ENCODE measurements around the gene FAM237B. TPM values are rescaled to one million over a fixed set of nuclear protein-coding genes. Genes with fewer than 3 reads are reported as not detected.

FAM237B gene
- total RNA-seq, 1 donor from 2014 or later = not detected

GRCh38 chr7:90298145-90299038 lies 22.7 kb downstream of the FAM237B start:
- intact Hi-C loops (cut with micrococcal nuclease) = no loop called here
- no peak overlapping the region for H3K27ac ChIP-seq (replicated peaks)
- DNase-seq = no peak

DNA sequence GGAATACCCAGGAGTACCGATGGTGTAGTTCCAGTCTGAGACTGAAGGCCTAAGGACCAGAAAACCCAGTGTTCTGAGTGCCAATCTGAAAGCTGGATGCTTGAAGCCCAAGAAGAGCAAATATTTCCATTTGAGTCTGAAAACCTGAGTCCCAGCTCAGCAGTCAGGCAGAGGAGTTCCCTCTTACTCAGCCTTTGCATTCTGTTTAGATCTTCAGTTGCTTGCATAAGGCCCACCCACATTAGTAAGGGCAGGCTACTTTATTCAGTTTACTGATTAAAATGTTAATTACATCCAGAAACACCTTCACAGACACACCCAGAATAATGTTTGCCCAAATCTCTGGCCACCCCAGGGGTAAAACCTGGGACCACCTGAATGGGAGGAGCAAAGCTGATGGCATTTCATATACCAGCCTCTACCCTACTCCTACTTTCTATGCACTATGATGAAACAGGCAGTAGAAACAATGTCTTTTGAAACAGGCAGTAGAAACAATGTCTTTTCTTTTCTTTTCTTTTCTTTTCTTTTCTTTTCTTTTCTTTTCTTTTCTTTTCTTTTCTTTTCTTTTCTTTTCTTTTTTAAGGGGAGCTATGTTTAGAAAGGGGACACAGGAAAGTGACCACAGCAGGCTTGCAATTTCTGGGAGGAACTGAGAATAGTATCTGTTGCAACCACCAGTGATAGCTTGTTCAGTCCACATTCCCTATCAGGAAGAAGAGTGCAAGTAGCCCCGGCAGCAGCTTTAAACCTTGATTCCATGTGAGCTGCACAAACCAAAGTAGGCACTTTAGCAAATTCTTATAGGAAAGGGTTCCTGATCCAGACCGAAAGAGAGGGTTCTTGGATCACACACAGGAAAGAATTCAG lies 30.6 kb downstream of the FAM237B start:
- TF ChIP-seq CTCF (IDR thresholded peaks at IDR 0.05; ENCODE audit: borderline replicate concordance) = no peak
- Histone ChIP-seq H3K27ac (replicated peaks) (no peak overlapping the region), H3K9me3 (replicated peaks) (no peaks in the 10 kb centered on the region), H3K27me3 (ENCODE audit: low read depth) (no peaks in the 10 kb centered on the region), H3K4me3 (no peak overlapping the region), H3K4me1 (peaks cover 9% of the 10 kb centered on the region), H3K36me3 (peaks cover 13% of the 10 kb centered on the region)
- intact Hi-C loops (cut with micrococcal nuclease) = no loop called here
- no peak for DNase-seq

More at GRCh38 chr7:90298145-90299038, 22.7 kb downstream of the FAM237B start:
- TF ChIP-seq CTCF (IDR thresholded peaks at IDR 0.05; ENCODE audit: borderline replicate concordance) = peak; percentile 57
- no peak overlapping the region for H3K4me3 ChIP-seq
- no peaks in the 10 kb centered on the region for H3K36me3 ChIP-seq
- H3K9me3 ChIP-seq (replicated peaks) = no peaks in the 10 kb centered on the region
- H3K27me3 ChIP-seq (ENCODE audit: low read depth) = no peaks in the 10 kb centered on the region
- peaks cover 7% of the 10 kb centered on the region for H3K4me1 ChIP-seq

- H3K36me3 ChIP-seq = peaks cover 13% of the 10 kb centered on the region
Measured at GRCh38 chr7:90288154-90288553, 33.0 kb downstream of the FAM237B start.

GRCh38 chr7:90276033-90276728 lies 44.9 kb downstream of the FAM237B start:
- H3K4me1 ChIP-seq = no peaks in the 10 kb centered on the region
- intact Hi-C loops (cut with micrococcal nuclease) = no loop called here
- H3K27ac ChIP-seq (replicated peaks) = no peak overlapping the region
- H3K27me3 ChIP-seq (ENCODE audit: low read depth) = no peaks in the 10 kb centered on the region
- no peaks in the 10 kb centered on the region for H3K9me3 ChIP-seq (replicated peaks)
- DNase-seq = no peak
- peaks cover 5% of the 10 kb centered on the region for H3K36me3 ChIP-seq
- H3K4me3 ChIP-seq = no peak overlapping the region
- no peak for TF ChIP-seq CTCF (IDR thresholded peaks at IDR 0.05; ENCODE audit: borderline replicate concordance)

More at GRCh38 chr7:90288154-90288553, 33.0 kb downstream of the FAM237B start:
- Histone ChIP-seq H3K27me3 (ENCODE audit: low read depth) (no peaks in the 10 kb centered on the region), H3K4me1 (no peaks in the 10 kb centered on the region), H3K27ac (replicated peaks) (no peak overlapping the region), H3K4me3 (no peak overlapping the region), H3K9me3 (replicated peaks) (no peaks in the 10 kb centered on the region)
- no peak for TF ChIP-seq CTCF (IDR thresholded peaks at IDR 0.05; ENCODE audit: borderline replicate concordance)
- no peak for DNase-seq
- intact Hi-C loops (cut with micrococcal nuclease) = no loop called here

DNA sequence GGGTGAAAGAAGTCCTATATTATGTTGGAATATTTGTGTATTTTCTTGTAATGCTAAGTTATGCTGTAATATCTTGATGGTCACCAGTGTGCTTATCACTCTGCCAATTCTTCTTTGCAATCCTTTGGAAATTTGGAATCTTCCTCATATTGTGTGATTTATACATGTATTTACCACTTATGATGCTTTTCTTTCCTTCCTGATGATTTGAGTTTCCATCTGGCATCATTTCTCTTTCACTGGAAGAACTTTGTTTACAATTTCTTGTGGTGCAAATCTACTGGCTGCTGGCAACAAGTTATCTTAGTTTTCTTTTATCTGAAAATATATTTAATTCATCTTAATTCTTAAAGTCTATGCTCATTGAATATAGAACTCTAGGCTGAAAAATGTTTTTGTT lies 46.9 kb downstream of the FAM237B start:
- no peak for DNase-seq
- Histone ChIP-seq H3K36me3 (no peaks in the 10 kb centered on the region), H3K4me3 (no peak overlapping the region), H3K27ac (replicated peaks) (no peak overlapping the region), H3K27me3 (ENCODE audit: low read depth) (no peaks in the 10 kb centered on the region), H3K4me1 (no peaks in the 10 kb centered on the region), H3K9me3 (replicated peaks) (no peaks in the 10 kb centered on the region)
- TF ChIP-seq CTCF (IDR thresholded peaks at IDR 0.05; ENCODE audit: borderline replicate concordance) = no peak
- intact Hi-C loops (cut with micrococcal nuclease) = no loop called here

Measured in left ventricle myocardium inferior (tissue), 1 donor.